Upper lobe of left lung (tissue), 6 donors: ENCODE measurements around the gene PAQR7. TPM values are rescaled to one million over a fixed set of nuclear protein-coding genes. Genes with fewer than 3 reads are reported as not detected.
A peak's percentile ranks its signal among the peaks of the same experiment; 100 is the strongest.

Source experiments
- ATAC-seq, 2 donors: fragments of 200-7000 bp; cut with Tn5 transposase; one replicate each; pipeline ENCODE4 v1.9.1; 2022; ENCODE audit warnings: mild to moderate bottlenecking in 2 of 2, moderate library complexity in 2 of 2; ENCODE audit not compliant: low FRiP score in 2 of 2
- DNase-seq, 2 donors: peaks; one replicate each; pipeline ENCODE4 v3.0.0-alpha.2; 2019 to 2020
- H3K27ac ChIP-seq, 4 donors: fragments of 200-600 bp; sonication (generic); one replicate each; pipeline ENCODE4 v1.5.1; 2016 to 2019
- H3K27me3 ChIP-seq, 4 donors: fragments of 200-600 bp; sonication (generic); one replicate each; pipeline ENCODE4 v1.5.1; 2017 to 2019
- H3K36me3 ChIP-seq, 4 donors: fragments of 200-600 bp; sonication (generic); one replicate each; pipeline ENCODE4 v1.5.1; 2016 to 2019
- H3K4me1 ChIP-seq, 4 donors: fragments of 200-600 bp; sonication (generic); one replicate each; pipeline ENCODE4 v1.5.1; 2018 to 2019
- H3K4me3 ChIP-seq, 4 donors: fragments of 200-600 bp; sonication (generic); one replicate each; pipeline ENCODE4 v1.5.1; 2017 to 2019; ENCODE audit warnings: mild to moderate bottlenecking in 2 of 4, moderate library complexity in 1 of 4
- H3K9me3 ChIP-seq, 4 donors: fragments of 200-600 bp; sonication (generic); one replicate each; pipeline ENCODE4 v1.5.1; 2018 to 2019
- EP300 ChIP-seq, 4 donors: sonication (generic); formaldehyde crosslinking; IDR thresholded peaks; one replicate each; pipeline ENCODE4 v1.5.1; 2017; ENCODE audit warnings: antibody characterized with exemption in 4 of 4, control low read depth in 2 of 4
- POLR2A ChIP-seq, 4 donors: fragments of 450-650 bp; IDR thresholded peaks; one replicate each; pipeline ENCODE4 v1.5.1; 2016 to 2017; ENCODE audit warnings: antibody characterized with exemption in 4 of 4, mild to moderate bottlenecking in 2 of 4
- POLR2AphosphoS5 ChIP-seq, 2 donors: sonication (generic); formaldehyde crosslinking; IDR thresholded peaks; one replicate each; pipeline ENCODE4 v1.5.1; 2017; ENCODE audit warnings: antibody characterized with exemption in 2 of 2
- WGBS, 2 donors: methylation state at CpG; one replicate each; pipeline ENCODE4 v1.1.5; 2017 to 2018; 5-methylcytosine and 5-hydroxymethylcytosine counted together
- total RNA-seq, 6 donors: library from RNA; depleted of rRNA in 4 of 6; stranded (reverse); fragments of >200 nt in 4 of 6; gene quantifications; one replicate each; pipeline versions ENCODE4 v1.1.0 to v1.2.1, GENCODE V29; 2016 to 2021
- TF ChIP-seq, protein P1 (sequence below), 6 experiments: fragments of 450-650 bp in 4 of 6; fragments of 200-600 bp in 2 of 6; sonication (generic) in 2 of 6; IDR thresholded peaks; one replicate each; pipeline ENCODE4 v1.5.1; 2016 to 2019; ENCODE audit warnings: antibody characterized with exemption in 6 of 6
- donor health status: DM: no; HTN: no; CAD: no; lungs with moderate emphysema.
- donor health status: DM: no; HTN: yes; CAD: no; lungs with severe emphysema.

The PAQR7 gene
- total RNA-seq, 6 donors from 2014 or later: 1.9 to 9.6 (median 7.0) TPM

DNA sequence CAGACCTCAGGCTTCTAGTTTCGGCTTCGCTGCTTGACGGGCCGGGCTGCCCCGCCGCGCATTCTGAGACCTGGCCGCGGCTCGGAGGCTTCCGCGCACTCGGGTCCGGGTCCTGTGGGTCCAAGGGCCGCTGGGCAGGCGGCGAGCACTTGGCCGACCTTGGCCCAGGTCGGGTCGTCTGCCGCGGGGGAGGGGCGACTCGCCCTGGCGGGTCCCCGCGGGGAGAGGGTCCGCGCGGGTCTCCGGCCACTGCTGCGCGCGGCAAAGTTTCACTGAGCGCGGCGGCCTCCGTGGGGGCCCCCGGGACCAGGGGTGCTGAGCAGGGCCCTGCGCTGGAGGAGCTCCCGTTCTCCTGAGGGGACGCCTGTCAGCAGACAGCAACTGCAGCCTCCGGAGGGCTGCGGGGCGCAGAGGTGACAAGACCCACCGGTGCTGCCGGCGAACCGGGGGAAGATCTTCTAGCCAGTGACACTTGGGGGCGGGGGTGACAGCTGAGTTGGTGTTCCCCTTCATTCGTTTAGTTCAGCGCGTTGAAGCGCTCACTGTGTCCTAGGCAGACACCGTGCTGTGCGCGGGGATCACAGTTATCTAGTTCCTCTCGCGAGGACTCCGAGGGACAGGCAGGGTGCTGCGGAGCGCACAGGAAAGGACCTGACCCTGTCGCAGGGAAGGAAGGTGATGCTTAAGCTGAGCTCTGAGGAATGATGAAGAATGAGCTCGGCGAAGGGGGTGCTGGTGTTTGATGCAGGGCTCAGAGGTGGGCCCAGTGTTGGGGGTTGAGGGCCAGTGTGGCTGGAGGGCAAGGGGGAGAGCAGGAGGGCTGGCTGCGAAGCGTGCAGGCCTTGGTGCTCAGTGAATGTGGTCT, 55.0 kb downstream of the PAQR7 start:
- H3K36me3 ChIP-seq: peaks cover 0 to 10% (median 8%) of the 10 kb centered on the region in 4 donors
- no peaks in the 10 kb centered on the region for H3K27me3 ChIP-seq
- peak in 1 of 2 donors; percentile 76 for DNase-seq
- WGBS, 2 donors: 1 to 2% methylated on average over 19 to 25 of the region's 67 CpGs
- H3K4me3 ChIP-seq: peak overlapping the region; percentile 72 to 91 (median 86)
- no peak for TF ChIP-seq POLR2AphosphoS5 (IDR thresholded peaks at IDR 0.05)
- TF ChIP-seq, protein P1, sequence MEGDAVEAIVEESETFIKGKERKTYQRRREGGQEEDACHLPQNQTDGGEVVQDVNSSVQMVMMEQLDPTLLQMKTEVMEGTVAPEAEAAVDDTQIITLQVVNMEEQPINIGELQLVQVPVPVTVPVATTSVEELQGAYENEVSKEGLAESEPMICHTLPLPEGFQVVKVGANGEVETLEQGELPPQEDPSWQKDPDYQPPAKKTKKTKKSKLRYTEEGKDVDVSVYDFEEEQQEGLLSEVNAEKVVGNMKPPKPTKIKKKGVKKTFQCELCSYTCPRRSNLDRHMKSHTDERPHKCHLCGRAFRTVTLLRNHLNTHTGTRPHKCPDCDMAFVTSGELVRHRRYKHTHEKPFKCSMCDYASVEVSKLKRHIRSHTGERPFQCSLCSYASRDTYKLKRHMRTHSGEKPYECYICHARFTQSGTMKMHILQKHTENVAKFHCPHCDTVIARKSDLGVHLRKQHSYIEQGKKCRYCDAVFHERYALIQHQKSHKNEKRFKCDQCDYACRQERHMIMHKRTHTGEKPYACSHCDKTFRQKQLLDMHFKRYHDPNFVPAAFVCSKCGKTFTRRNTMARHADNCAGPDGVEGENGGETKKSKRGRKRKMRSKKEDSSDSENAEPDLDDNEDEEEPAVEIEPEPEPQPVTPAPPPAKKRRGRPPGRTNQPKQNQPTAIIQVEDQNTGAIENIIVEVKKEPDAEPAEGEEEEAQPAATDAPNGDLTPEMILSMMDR (IDR thresholded peaks at IDR 0.05): peak in 1 of 6 experiments; percentile 6
- H3K9me3 ChIP-seq: no peaks in the 10 kb centered on the region
- H3K27ac ChIP-seq: peak overlapping the region; percentile 89 to 94 (median 92)
- ATAC-seq: peak; percentile 54 to 75
- H3K4me1 ChIP-seq: peaks cover 21 to 45% (median 30%) of the 10 kb centered on the region in 4 donors

DNA sequence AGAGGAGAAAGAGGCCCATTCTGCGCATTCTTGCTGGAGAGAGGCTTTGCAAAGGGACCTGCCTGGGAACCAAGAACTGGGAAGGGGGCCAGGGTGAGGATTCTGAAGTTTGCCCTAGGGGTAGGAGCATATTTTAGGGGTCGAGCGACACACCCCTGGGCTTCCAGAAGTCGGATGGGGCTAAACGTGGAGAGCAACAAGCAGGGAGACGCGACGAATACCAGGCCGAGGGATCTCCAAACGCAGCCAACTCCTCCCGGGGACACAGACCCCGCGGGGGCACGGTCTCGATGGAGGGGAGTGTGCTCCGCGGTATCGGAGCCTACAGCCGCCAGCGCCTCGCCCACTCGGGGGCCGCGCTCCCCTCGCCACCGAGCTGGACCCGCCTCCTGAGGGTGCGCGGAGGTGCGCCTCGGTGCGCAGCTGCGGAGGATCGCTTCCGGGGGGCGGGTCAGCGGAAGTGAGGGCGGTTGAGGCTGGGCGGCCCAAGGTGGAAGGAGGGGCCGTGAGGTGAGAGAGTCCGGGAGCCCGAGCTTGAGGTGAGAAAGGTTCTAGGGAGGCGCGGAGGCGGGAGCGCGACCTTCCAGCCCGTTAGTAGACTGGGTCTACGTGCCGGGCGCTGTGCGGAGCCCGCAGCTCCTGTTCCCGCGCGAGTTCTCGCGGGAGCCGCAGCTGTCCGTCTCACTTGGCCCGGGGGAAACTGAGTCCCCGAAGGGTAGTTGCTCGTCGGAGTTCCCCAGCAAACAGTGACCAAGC, 55.8 kb downstream of the PAQR7 start, which contains the start of gene MTFR1L:
TSS of gene MTFR1L (plus strand) at position 464 of the 756 bp plus-strand sequence. CDS start 3,151 bp downstream, outside the sequence.
- ATAC-seq (peak; percentile 94 to 96), DNase-seq (peak; percentile 91 to 97)
- 2 to 3% methylated on average over 11 to 17 of the region's 64 CpGs for WGBS, 2 donors
- Histone ChIP-seq H3K36me3 (peaks cover 0 to 18% (median 14%) of the 10 kb centered on the region in 4 donors), H3K4me3 (peak within 1 kb of the TSS; percentile 72 to 91 (median 86)), H3K4me1 (peaks cover 21 to 45% (median 30%) of the 10 kb centered on the region in 4 donors), H3K27me3 (no peaks in the 10 kb centered on the region), H3K27ac (peak within 1 kb of the TSS; percentile 89 to 94 (median 92)), H3K9me3 (no peaks in the 10 kb centered on the region)
- TF ChIP-seq, protein P1 (IDR thresholded peaks at IDR 0.05): peak in 1 of 6 experiments; percentile 6
- TF ChIP-seq EP300 (IDR thresholded peaks at IDR 0.05) (peak in 1 of 4 donors; percentile 29), POLR2AphosphoS5 (IDR thresholded peaks at IDR 0.05) (peak; percentile 86 to 95), POLR2A (IDR thresholded peaks at IDR 0.05) (peak in 3 of 4 donors; percentile 46 to 96 (median 78))

DNA sequence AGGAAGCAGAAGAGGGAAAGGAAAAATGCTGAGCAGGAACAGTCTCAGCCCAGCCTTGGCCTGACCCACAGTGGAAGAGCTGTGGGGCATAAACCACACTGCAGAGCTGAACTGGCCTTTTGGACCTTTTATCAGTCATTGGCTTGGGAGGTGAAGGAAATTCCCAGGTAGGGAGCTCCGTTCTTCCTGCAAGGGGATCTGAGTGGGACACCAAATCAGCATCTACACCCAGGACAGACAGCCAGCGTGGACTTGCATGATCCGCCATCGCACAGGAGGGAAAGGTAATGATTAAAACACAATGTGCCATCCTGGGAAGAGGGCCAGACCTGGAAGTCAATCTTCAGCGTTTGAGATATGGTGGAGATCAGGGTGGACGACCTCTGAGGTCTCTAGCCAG, 56.9 kb downstream of the PAQR7 start:
- DNase-seq (no peak), ATAC-seq (no peak)
- peaks cover 21 to 45% (median 30%) of the 10 kb centered on the region in 4 donors for H3K4me1 ChIP-seq
- WGBS, 2 donors: 56 to 61% methylated on average over 6 of the region's 6 CpGs
- TF ChIP-seq EP300 (IDR thresholded peaks at IDR 0.05) (no peak), POLR2AphosphoS5 (IDR thresholded peaks at IDR 0.05) (no peak), POLR2A (IDR thresholded peaks at IDR 0.05) (no peak)
- TF ChIP-seq, protein P1 (IDR thresholded peaks at IDR 0.05): no peak
- H3K9me3 ChIP-seq: no peaks in the 10 kb centered on the region
- peak overlapping the region in 3 of 4 donors; percentile 89 to 94 (median 93) for H3K27ac ChIP-seq
- H3K4me3 ChIP-seq: peak overlapping the region in 3 of 4 donors; percentile 81 to 91 (median 90)
- no peaks in the 10 kb centered on the region for H3K27me3 ChIP-seq
- H3K36me3 ChIP-seq: peaks cover 5 to 29% (median 24%) of the 10 kb centered on the region in 4 donors

DNA sequence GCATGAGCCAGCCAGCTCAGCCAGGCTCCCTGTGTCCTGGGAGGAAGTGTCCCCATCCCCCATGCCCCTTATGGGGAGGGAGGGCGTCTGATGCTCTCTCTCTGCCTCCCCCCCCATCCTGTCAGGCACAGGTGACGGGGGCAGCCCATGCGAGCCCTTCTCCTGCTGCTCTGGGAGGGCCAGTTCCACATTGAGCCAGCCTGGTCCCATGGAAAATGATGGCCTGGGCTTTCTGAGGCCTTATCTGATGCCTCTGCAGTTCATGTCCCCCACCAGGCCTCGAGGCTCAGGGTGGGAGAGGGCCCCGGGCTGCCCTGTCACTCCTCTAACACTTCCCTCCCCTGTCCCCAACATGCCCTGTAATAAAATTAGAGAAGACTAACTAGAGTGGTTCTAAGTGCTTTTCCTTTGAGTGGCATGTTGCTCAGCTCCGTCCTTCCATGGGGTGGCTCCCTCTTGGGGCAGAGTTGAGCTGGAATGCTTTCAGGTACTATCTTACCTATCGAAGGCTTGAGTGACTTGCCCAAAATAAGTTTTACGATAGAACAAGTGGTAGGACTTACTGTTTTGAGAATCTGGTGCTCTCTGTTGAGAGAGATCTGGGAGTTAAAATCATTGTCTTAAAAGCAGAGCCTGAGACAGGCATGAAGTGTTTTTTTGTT, 57.5 kb downstream of the PAQR7 start:
- Histone ChIP-seq H3K27me3 (no peaks in the 10 kb centered on the region), H3K27ac (peak overlapping the region in 2 of 4 donors; percentile 93 to 94), H3K36me3 (peaks cover 7 to 35% (median 27%) of the 10 kb centered on the region in 4 donors), H3K4me3 (no peak overlapping the region), H3K4me1 (peaks cover 21 to 42% (median 29%) of the 10 kb centered on the region in 4 donors), H3K9me3 (no peaks in the 10 kb centered on the region)
- DNase-seq (peak in 1 of 2 donors; percentile 26), ATAC-seq (no peak)
- WGBS, 2 donors: 56 to 75% methylated on average over 5 to 7 of the region's 8 CpGs
- no peak for TF ChIP-seq POLR2A (IDR thresholded peaks at IDR 0.05)
- TF ChIP-seq, protein P1 (IDR thresholded peaks at IDR 0.05): peak in 1 of 6 experiments; percentile 18
